GM06990 (cell line): ENCODE data around the gene LKAAEAR1.

Source experiments
- DNase-seq: peaks from one replicate; pipeline ENCODE4 v3.0.0-alpha.2; 2011; ENCODE audit not compliant: insufficient read length; ENCODE audit errors: extremely low read depth
- H3K27me3 ChIP-seq: replicated peaks from 2 replicates; pipeline ENCODE4 v1.6.0; 2011; ENCODE audit warnings: low read length; ENCODE audit not compliant: control insufficient read depth, insufficient read depth
- H3K36me3 ChIP-seq: 2 replicates; pipeline ENCODE4 v1.5.1; 2011; ENCODE audit warnings: low read length; ENCODE audit not compliant: control insufficient read depth, insufficient read depth
- H3K4me3 ChIP-seq: replicated peaks from 2 replicates; pipeline ENCODE4 v1.5.1; 2011; ENCODE audit warnings: low read depth, mild to moderate bottlenecking, control low read depth, low read length
- TF ChIP-seq, protein P1 (sequence below): IDR thresholded peaks from 2 replicates; pipeline ENCODE4 v1.5.1; 2011; ENCODE audit warnings: low read length, control low read depth, mild to moderate bottlenecking, inconsistent platforms; ENCODE audit not compliant: insufficient read depth, poor library complexity, severe bottlenecking

LKAAEAR1 gene

DNA sequence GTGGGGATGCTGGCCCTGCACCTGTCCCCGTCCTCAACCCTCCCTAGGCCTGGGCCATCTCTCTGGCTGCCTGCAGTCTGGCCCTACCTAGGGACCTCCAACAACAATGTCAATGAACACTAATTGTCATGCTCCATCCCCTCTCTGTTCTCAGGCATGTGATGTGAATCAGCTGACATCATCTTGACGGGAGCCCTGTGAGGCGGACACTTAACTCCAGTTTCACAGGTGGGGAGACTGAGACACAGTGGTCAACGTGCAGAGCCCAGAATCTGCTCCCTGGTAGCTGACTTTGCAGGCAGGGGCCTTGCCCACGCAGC is 22.0 kb downstream of the LKAAEAR1 start:
- DNase-seq = no peak
- H3K27me3 ChIP-seq = no peaks in the 10 kb centered on the region
- no peaks in the 10 kb centered on the region for H3K36me3 ChIP-seq
- H3K4me3 ChIP-seq = peak overlapping the region; percentile 56; the same call in 1 of the 2 replicates
- TF ChIP-seq, protein P1, sequence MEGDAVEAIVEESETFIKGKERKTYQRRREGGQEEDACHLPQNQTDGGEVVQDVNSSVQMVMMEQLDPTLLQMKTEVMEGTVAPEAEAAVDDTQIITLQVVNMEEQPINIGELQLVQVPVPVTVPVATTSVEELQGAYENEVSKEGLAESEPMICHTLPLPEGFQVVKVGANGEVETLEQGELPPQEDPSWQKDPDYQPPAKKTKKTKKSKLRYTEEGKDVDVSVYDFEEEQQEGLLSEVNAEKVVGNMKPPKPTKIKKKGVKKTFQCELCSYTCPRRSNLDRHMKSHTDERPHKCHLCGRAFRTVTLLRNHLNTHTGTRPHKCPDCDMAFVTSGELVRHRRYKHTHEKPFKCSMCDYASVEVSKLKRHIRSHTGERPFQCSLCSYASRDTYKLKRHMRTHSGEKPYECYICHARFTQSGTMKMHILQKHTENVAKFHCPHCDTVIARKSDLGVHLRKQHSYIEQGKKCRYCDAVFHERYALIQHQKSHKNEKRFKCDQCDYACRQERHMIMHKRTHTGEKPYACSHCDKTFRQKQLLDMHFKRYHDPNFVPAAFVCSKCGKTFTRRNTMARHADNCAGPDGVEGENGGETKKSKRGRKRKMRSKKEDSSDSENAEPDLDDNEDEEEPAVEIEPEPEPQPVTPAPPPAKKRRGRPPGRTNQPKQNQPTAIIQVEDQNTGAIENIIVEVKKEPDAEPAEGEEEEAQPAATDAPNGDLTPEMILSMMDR = no peak

DNA sequence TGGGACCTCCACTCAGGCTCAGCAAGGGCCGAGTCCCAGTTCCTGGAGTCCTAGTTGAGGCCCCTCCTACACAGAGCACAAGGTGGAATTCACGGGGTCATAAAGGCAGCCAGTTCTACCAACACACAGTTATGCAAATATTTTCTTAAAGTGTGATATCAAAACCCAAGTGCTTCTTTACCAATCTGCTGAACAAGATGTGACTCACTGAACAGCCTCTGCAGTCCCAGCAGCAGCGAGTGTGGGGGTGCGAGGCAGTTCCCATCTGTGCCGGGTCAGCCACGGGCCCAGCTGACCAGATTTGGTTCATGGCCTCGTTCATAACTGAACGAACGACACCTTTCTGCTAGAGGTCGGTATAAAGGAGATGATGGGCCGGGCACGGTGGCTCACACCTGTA is 25.7 kb downstream of the LKAAEAR1 start:
- peak overlapping the region; percentile 47 for H3K4me3 ChIP-seq

DNA sequence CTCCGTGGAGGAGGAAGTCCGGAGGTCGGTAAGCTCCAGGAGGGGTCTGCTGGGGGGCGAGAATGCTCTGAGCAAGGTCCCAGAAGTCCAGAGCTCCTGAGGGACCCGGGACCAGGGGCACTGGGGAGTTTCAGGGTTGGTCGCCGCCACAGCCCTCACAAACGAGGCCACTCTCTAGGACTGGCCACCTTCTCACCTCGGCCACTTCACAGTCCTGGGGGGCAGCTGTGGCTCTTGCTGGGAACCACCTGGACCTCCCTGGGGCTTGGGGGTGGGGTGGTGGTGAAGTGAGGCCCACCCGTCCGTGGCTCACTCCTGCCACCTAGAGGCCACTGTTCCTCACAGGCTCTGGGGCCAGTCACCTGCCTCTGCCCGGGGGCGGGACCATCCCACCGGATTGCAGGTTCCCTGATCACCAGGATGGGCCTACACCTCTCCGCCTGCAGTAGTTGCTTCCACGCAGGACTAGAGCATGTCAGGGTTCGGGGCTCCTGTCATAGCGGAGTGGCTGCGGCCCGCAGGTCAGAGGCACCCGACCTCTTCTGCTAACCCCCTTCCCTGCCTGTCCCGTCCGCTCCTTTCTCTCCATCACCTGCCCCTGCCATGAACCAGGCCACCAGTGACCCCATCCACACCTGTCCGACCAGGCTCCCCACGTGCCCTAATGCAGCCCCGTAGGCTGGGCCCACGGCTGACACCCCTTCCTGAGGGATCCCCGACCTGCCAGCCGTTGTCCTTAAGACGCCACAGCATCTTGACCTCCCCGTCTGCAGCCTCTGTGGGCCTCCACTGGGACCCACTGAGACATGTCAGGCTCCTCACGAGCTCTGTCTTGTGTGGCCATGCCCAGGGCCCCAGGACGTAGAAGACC is 26.3 kb downstream of the LKAAEAR1 start:
- Histone ChIP-seq H3K4me3 (peak overlapping the region; percentile 47), H3K27me3 (no peaks in the 10 kb centered on the region), H3K36me3 (no peaks in the 10 kb centered on the region)
- TF ChIP-seq, protein P1 = peak; percentile 90
- DNase-seq = peak; percentile 77

More for the DNA sequence above, 25.7 kb downstream of the LKAAEAR1 start:
- TF ChIP-seq, protein P1 = no peak
- Histone ChIP-seq H3K27me3 (no peaks in the 10 kb centered on the region), H3K36me3 (no peaks in the 10 kb centered on the region)
- DNase-seq = no peak

GRCh38 chr20:64056889-64057627 is 27.1 kb downstream of the LKAAEAR1 start:
- H3K36me3 ChIP-seq = no peaks in the 10 kb centered on the region
- peak; percentile 69 for DNase-seq
- peak overlapping the region; percentile 47 for H3K4me3 ChIP-seq
- no peaks in the 10 kb centered on the region for H3K27me3 ChIP-seq
- TF ChIP-seq, protein P1 = no peak

DNA sequence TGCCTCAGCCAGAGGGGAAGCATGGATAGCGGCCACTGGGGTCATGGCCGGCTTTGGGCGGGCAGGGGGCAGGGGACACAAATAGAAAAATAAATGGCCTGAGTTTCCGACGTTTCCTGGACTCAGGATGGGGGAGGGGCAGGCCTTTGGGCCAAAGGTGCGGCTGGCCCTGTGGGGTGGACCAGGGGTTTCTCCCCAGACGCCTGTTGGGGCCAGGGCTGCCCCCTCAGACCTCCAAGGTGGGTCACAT is 27.6 kb downstream of the LKAAEAR1 start:
- Histone ChIP-seq H3K36me3 (no peaks in the 10 kb centered on the region), H3K4me3 (no peak overlapping the region), H3K27me3 (no peaks in the 10 kb centered on the region)
- TF ChIP-seq, protein P1 = no peak
- no peak for DNase-seq
